Activated B cell treated with CpG ODN at 0.5 μM for 24 hours (primary cell): ENCODE measurements around the gene MTMR3. TPM values are rescaled to one million over a fixed set of nuclear protein-coding genes. Genes with fewer than 3 reads are reported as not detected.

Experiments used
- ATAC-seq: fragments of 200-7000 bp; cut with Tn5 transposase; one replicate; pipeline ENCODE4 v1.10.0; 2021; ENCODE audit warnings: low read depth, mild to moderate bottlenecking, moderate library complexity
- CTCF ChIA-PET: fragments of 350-600 bp; sonication (Branson Sonifier 250); formaldehyde crosslinking; loops from one replicate; lab custom pipeline; 2021; ENCODE audit warnings: antibody characterized with exemption; lab: Charles Lee
- POLR2A ChIA-PET: fragments of 350-600 bp; sonication (Branson Sonifier 250); formaldehyde crosslinking; loops from one replicate; lab custom pipeline; 2021; ENCODE audit warnings: antibody characterized with exemption; lab: Charles Lee
- DNase-seq: peaks from one replicate; pipeline ENCODE4 v3.0.0; 2022
- H3K27ac Mint-ChIP-seq: one replicate; pipeline ENCODE4 v1.8.0; 2020; ENCODE audit warnings: mixed read lengths
- H3K27me3 Mint-ChIP-seq: one replicate; pipeline ENCODE4 v1.8.0; 2021; ENCODE audit warnings: mixed read lengths
- H3K36me3 Mint-ChIP-seq: one replicate; pipeline ENCODE4 v1.8.0; 2021; ENCODE audit warnings: low read depth, mixed read lengths
- H3K4me1 Mint-ChIP-seq: one replicate; pipeline ENCODE4 v1.8.0; 2021; ENCODE audit warnings: mixed read lengths
- H3K4me3 Mint-ChIP-seq: one replicate; pipeline ENCODE4 v1.8.0; 2020; ENCODE audit warnings: mild to moderate bottlenecking, mixed read lengths
- H3K9me3 Mint-ChIP-seq: one replicate; pipeline ENCODE4 v1.8.0; 2020; ENCODE audit warnings: mixed read lengths
- CTCF ChIP-seq: fragments of 200-600 bp; IDR thresholded peaks from one replicate; pipeline ENCODE4 v1.8.0; 2022; ENCODE audit warnings: antibody characterized with exemption, mild to moderate bottlenecking
- intact Hi-C: fragments of 100-400 bp; cut with micrococcal nuclease; formaldehyde crosslinking; loops from one replicate; pipeline ENCODE4 v1.15.1; 2024
- total RNA-seq: library from RNA; stranded (reverse); gene quantifications from 2 replicates; pipeline ENCODE4 v1.2.3, GENCODE V29; 2022

MTMR3 gene
- total RNA-seq, 1 donor from 2014 or later: 36.6 TPM

- Mint-ChIP-seq H3K27ac (no peak overlapping the region), H3K4me1 (no peaks in the 10 kb centered on the region), H3K4me3 (no peak overlapping the region), H3K36me3 (peaks cover 100% of the 10 kb centered on the region), H3K9me3 (no peaks in the 10 kb centered on the region), H3K27me3 (no peaks in the 10 kb centered on the region)
- intact Hi-C loops: no loop called here
- DNase-seq (no peak), ATAC-seq (no peak)
- TF ChIP-seq CTCF: no peak
- ChIA-PET CTCF (no interaction called here), POLR2A (interaction anchor here (0.6 kb wide), 1 partner anchor 47 kb away, joined by 5 read pairs; no protein-coding TSS in a partner anchor)
Measured at GRCh38 chr22:30021338-30021737, 138.4 kb downstream of the MTMR3 start.

- intact Hi-C loops: no loop called here
- Mint-ChIP-seq H3K4me1 (no peaks in the 10 kb centered on the region), H3K27me3 (no peaks in the 10 kb centered on the region), H3K36me3 (peaks cover 100% of the 10 kb centered on the region), H3K27ac (no peak overlapping the region), H3K4me3 (no peak overlapping the region), H3K9me3 (no peaks in the 10 kb centered on the region)
- CTCF ChIA-PET: interaction anchor here (0.6 kb wide), 1 partner anchor 14 kb away, joined by 3 read pairs; no protein-coding TSS in a partner anchor
- POLR2A ChIA-PET: interaction anchor here (0.6 kb wide), 1 partner anchor 100 kb away, joined by 3 read pairs; no protein-coding TSS in a partner anchor
- TF ChIP-seq CTCF: no peak
- no peak for ATAC-seq
- no peak for DNase-seq
Measured at GRCh38 chr22:30021881-30022619, 139.1 kb downstream of the MTMR3 start.

GRCh38 chr22:30023099-30023660 is 140.2 kb downstream of the MTMR3 start:
- no peak for ATAC-seq
- H3K27ac Mint-ChIP-seq: no peak overlapping the region
- no peaks in the 10 kb centered on the region for H3K27me3 Mint-ChIP-seq
- POLR2A ChIA-PET: no interaction called here
- no peak for DNase-seq
- no peak for TF ChIP-seq CTCF
- H3K36me3 Mint-ChIP-seq: peaks cover 99% of the 10 kb centered on the region
- no peaks in the 10 kb centered on the region for H3K9me3 Mint-ChIP-seq
- no peaks in the 10 kb centered on the region for H3K4me1 Mint-ChIP-seq
- intact Hi-C loops: no loop called here
- CTCF ChIA-PET: no interaction called here
- H3K4me3 Mint-ChIP-seq: no peak overlapping the region

- Mint-ChIP-seq H3K36me3 (peaks cover 90% of the 10 kb centered on the region), H3K9me3 (no peaks in the 10 kb centered on the region), H3K4me1 (no peaks in the 10 kb centered on the region), H3K4me3 (no peak overlapping the region), H3K27me3 (no peaks in the 10 kb centered on the region), H3K27ac (no peak overlapping the region)
- DNase-seq: no peak
- POLR2A ChIA-PET: no interaction called here
- ATAC-seq: no peak
- TF ChIP-seq CTCF: no peak
- intact Hi-C loops: no loop called here
- CTCF ChIA-PET: no interaction called here
Measured at GRCh38 chr22:30024231-30024630, 141.3 kb downstream of the MTMR3 start.

- POLR2A ChIA-PET: no interaction called here
- CTCF ChIA-PET: no interaction called here
- no peaks in the 10 kb centered on the region for H3K4me1 Mint-ChIP-seq
- no peak overlapping the region for H3K27ac Mint-ChIP-seq
- H3K9me3 Mint-ChIP-seq: no peaks in the 10 kb centered on the region
- peaks cover 84% of the 10 kb centered on the region for H3K36me3 Mint-ChIP-seq
- intact Hi-C loops: no loop called here
- no peak for DNase-seq
- no peak overlapping the region for H3K4me3 Mint-ChIP-seq
- no peak for ATAC-seq
- no peak for TF ChIP-seq CTCF
- no peaks in the 10 kb centered on the region for H3K27me3 Mint-ChIP-seq
Measured at GRCh38 chr22:30025221-30025620, 142.2 kb downstream of the MTMR3 start.
